ENCODE measurements around the gene RRP8. TPM values are rescaled to one million over a fixed set of nuclear protein-coding genes. Genes with fewer than 3 reads are reported as not detected.

RRP8 gene
- polyA plus RNA-seq, 5 donors = 20.2 to 24.9 (median 22.1) TPM

- no peak for DNase-seq
These were observed 30.3 kb upstream of the RRP8 start for GRCh38 chr11:6633422-6634408.

- no peak for DNase-seq
These were observed 29.0 kb upstream of the RRP8 start for GRCh38 chr11:6632116-6633073.

DNA sequence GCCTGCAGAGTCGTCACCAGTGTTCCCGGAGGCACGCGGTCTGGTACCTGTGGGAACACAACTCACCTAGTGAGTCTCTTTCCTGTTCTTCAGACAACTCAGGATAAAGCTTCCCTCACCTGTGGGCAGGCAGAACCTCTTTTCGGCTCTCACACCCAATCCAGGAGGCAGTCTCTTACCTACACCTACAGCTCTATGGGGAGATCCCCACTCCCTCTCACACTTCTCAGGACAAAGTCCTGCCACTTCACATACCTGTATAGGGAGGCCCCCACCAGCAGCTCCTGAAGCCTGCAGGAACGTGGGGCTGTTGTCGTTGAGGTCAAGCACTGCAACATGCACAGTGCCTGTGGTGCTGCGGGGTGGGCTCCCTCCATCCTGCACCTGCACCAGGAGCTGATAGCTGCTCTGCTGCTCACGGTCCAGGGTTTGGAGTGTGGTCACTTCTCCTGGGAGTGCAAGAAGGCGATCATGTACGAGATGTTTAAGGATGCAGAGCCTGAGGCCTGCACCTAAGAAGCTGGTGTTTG lies 28.0 kb upstream of the RRP8 start:
- no peak for DNase-seq

DNA sequence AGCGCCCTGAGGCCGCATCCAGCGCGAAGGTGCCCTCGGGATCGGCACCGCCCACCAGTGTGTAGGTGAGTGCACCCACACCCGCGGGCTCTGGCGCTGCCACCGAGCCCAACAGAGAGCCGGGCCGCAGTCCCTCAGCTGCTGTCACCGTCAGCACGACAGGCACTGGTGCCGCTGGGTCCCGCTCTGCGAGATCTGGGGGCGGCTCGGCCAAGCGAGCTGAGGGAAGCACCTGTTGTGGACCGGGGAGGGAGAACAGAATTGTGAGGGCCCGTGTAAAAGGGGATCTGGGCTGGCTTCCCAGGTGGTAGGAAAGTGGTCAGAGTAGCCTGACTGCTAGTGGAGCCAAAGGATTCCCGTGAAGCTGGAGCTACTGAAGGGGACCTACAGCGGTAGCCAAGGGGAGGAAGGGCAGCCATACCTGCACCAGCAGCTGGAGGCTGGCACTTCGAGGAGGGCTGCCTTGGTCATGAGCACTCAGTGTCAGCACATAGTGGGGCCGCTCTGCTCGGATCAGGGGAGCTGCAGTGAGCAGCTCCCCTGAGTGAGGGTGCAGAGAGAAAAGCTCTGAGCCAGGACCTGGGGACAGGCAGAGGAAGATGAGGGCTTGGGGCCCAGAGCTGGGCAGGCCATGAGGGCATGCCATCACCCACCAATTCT lies 27.3 kb upstream of the RRP8 start:
- no peak for DNase-seq

DNA sequence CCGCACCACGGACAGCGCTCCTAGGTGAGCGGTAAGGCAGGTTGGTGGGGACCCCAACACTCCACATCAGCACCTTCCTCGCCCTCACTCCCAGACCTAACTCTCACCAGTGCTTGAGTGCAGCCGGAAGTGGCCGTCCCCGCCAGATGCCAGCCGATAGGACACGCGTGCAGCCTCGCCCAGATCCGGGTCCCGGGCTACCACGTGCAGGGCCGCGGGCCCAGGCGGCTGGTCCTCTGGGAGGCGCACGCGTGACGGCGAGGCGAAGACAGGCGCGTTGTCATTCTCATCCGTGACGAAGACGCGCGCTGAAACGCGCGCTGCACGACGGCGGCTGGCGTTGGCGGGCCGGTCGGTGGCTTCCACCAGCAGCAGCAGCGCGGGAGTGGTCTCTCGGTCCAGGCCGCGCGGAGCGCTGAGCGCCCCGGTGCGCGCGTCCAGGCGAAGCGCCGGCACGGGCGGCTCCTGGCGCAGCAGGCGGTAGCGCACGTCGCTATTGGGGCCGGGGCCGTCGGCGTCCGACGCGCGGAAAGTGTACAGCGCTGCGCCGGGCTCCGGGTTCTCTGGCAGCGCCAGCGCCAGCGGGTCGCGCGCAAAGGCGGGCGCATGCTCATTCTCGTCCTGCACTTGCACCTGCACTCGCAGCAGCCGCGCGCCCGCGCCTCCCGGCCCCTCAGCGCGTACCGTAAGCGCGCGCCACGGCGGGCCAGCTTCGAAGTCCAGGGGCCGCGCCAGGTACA lies 26.6 kb upstream of the RRP8 start:
- DNase-seq = no peak

DNA sequence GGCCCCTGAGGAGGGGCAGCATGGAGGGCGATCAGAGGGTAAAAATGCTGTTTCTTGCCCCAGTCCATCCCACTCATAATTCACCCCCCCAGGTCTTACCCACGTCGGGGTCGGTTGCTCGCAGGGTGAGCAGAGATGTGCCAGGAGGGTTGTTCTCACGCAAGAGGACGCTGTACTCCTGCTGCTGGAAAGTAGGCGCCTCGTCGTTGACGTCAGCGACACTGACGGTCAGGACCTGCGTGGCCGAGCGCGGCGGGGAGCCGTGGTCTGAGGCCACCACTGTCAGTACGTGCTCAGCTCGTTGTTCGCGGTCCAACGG lies 26.1 kb upstream of the RRP8 start:
- no peak for DNase-seq

GRCh38 chr11:6628526-6628925 lies 25.1 kb upstream of the RRP8 start:
- no peak for DNase-seq

DNA sequence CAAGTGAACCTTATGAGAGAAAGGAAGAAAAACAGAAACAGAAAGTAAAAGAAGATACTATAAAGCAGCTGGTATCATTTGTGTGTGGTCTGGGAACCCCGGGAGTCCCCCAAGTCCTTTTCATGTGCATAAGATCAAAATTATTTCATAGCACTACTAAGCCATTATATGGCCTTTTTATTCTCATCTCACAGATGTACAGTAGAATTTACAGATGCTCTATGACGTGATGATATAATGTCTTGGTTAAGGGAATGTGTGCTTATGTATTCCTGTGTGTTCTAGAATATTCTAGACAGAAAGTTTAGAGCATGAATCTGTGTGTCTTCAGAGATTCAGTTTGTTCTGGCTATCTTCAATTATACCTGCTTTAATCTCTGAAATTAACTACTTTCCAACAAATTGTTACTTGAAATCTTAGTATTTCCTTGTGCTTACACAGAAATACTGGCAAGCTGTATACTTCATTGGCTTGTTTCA lies 24.4 kb upstream of the RRP8 start:
- DNase-seq = no peak

GRCh38 chr11:6626971-6627761 lies 23.8 kb upstream of the RRP8 start:
- no peak for DNase-seq

GRCh38 chr11:6625832-6626420 lies 22.5 kb upstream of the RRP8 start:
- DNase-seq = no peak

- DNase-seq = no peak
These were observed 21.9 kb upstream of the RRP8 start for GRCh38 chr11:6625156-6625831.

DNA sequence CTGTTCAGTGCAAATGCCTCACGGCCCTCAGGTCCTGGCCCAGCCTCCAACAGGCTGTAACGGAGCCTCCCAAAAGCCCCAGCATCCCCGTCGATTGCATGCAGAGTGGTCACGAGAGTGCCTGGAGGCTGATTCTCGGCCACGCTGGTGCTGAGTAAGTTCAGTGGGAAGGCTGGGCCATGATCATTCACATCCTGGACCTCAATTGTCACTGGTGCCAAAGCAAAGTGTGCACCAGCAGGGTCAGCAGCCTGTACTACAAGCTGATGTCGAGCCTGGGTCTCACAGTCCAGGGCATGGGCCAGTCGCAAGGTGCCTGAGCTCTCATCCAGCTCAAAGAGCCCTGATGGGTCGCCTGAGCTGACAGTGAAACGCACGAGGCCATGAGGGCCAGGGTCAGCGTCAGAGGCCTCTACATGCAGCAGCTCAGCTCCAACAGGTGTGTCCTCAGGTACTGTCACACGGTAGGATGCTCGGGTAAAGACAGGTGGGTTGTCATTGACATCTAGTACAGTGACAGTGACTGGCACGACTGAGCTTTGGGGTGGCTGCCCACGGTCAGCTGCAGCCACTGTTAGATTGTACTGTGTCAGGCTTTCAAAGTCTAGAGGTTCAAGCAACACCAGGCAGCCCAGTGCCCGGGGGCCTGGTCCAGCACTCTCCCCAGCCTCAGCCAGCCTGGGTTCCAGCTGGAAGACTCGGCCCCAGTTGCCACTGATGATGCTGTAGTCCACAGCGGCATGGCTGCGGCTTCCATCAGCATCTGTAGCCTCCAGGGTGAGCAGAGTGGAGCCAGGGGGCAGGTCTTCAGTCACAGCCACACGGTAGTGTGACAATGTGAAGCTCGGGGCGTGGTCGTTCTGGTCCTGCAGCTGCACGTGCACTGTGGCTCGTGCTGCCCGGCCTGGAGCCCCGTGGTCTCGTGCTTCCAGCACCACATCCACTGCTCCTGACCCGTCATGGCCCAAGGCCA lies 20.3 kb upstream of the RRP8 start:
- DNase-seq = no peak

DNA sequence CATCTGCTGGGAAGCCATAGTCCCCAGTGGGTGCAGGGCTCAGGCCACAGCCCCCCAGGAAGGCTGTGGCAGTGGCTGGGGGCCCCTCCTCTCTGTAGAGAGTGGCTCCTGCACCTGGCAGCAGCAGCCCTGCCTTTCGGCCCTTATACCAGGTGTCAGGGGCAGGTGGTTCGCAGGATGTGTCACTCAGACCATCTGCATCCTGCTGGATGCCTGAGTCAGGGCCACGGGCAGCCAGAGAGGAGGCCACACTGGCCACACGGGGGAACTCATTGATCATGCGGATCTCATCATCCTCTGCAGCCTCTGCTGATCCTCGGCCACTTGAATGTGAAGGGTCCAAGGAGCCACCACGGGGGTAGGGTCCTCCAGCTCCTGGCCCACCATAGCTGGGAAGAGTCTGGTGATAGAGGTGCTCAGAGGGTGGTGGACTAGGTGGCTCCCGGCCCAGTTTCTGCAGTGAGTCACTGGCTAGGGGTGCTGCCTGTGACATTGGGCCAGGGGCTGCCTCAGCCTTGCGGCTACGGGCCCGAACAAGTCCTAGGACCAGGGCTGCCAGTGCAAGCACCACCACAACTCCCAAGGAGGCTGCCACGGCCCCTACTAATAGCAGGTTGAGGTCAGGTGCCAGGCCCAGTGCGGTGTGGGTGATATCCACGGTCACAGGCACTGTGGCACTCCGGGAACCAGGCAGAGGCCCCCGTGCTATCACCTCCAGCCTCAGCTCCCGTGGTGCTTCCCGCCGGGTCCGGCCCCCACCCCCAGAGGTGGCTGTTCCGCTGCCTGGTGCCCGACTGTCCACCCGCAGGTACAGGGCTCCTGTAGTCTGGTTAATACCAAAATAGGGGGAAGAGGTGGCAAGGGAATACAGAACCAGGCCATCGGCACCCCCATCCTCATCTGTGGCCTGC lies 19.1 kb upstream of the RRP8 start:
- no peak for DNase-seq

DNA sequence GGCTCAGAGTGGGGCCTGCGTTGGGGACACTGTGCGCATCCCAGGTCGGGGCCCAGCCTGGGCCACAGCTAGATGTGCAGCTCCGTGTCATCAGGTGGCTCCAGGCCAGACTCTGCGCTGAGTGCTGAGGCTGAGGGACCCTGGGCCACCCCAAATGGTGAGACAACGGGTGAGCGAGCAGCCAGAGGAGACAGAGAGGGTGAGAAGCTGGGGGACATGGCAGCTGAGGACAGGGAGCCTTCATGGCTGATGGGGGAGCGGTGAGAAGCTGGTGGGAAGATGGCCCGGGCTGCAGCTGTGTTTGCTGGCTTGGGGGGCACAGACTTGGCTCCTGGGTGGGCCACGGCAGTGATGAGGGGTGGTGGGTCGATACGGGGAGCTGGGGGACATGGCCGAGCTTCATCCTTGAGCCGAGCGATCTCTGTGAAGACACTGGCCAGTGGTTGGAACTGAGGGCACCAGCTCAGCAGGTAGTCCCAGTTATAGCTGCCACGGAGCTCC lies 18.3 kb upstream of the RRP8 start:
- DNase-seq = no peak

GRCh38 chr11:6620636-6621035 lies 17.2 kb upstream of the RRP8 start:
- no peak for DNase-seq

GRCh38 chr11:6619004-6619745 lies 15.8 kb upstream of the RRP8 start, which contains the start of gene TPP1:
Gene TPP1, minus strand, starts transcription at chr11:6619422. Its CDS starts 22 bp downstream, at chr11:6619400.
- peak; percentile 90 to 94 for DNase-seq

Measured in right lung (tissue), 5 donors.